ENCODE results near the gene WDR37.

The WDR37 gene

DNA sequence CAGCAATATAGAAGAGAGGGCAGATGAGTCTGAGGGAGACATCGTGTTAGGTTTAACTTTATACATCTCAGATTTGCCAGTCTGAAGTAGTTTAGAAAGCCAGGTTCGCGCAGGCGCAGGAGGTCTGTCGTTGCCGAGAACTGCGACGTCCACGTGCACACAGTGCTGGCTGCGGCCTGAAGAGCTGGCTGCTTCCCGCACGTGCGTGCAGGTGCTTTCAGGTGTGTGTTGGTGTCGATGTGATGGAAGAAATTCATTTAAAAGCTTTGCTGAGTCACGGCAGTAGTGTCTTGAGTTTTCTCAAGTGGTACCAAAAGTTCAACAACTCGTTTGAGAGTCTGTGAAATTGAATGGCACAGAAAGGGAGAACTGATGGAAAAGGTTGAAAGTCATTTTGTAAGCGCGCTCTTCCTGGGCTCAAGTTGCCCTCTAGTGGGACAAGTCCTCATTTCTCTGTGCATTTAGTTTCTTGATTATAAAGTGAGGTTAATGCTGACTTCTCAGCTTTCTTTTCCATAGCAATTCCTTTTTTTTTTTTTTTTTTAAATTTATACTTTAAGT lies 18.6 kb downstream of the WDR37 start:
- DNase-seq: peak in 2 of 6 experiments; percentile 14 to 19

DNA sequence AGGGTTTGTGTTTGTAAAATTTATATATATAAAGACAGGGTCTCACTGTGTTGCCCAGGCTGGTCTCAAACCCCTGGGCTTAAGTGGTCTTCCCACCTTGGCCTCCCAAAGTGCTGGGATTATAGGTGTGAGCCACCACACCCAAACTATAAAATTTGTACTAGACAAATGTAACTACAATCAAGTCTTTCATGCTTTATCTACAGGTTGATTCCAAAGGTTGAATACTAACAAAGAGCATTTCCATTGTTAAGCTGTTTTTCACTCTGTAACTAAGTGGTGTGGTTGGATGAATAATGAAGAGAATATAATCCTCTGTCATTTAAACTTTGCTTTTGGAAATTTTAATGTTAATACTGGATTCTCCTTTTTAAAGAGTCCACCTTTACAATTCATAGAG lies 22.5 kb downstream of the WDR37 start:
- no peak for DNase-seq

DNA sequence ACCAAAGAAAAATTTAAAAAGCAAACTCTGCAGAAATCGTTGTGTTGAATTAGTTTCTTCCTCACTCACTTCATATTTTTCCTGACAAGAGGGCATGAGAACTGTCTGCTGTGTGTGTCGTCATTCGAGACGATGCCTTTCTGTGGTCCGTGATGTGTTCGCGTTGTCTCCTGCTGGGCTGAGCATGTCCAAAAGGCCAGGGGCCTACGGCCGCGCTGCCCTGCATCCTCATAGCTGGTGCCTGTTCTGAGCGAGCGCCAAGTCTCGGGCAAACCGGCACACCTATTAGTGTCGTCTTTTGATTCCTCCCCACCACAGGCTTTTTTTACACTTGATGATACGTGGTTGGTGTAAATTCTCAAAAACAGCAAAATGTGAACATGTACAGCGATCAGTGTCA lies 27.4 kb downstream of the WDR37 start:
- no peak for DNase-seq

GRCh38 chr10:1084011-1084950 lies 28.1 kb downstream of the WDR37 start:
- no peak for DNase-seq

GRCh38 chr10:1085258-1085657 lies 29.1 kb downstream of the WDR37 start:
- no peak for DNase-seq

DNA sequence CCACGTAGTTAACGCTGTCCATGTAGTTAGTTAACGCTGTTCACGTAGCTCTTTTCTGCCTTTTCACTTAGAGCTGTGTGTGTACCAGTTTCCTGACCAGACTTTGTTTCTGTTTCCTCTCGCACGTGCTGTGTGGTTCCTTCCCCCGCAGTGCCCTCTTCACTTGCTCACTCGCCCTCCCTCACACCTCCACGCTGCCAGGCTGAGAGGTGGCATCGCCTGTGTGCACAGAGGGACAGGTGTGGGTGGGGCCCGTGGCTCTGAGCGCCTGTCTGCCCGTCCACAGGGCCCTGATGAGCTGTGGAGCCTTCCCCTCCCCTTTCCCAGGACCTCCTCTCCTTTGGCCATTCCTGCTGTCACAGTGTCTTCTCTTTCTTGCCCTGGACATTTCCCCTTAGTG lies 30.6 kb downstream of the WDR37 start:
- no peak for DNase-seq

DNA sequence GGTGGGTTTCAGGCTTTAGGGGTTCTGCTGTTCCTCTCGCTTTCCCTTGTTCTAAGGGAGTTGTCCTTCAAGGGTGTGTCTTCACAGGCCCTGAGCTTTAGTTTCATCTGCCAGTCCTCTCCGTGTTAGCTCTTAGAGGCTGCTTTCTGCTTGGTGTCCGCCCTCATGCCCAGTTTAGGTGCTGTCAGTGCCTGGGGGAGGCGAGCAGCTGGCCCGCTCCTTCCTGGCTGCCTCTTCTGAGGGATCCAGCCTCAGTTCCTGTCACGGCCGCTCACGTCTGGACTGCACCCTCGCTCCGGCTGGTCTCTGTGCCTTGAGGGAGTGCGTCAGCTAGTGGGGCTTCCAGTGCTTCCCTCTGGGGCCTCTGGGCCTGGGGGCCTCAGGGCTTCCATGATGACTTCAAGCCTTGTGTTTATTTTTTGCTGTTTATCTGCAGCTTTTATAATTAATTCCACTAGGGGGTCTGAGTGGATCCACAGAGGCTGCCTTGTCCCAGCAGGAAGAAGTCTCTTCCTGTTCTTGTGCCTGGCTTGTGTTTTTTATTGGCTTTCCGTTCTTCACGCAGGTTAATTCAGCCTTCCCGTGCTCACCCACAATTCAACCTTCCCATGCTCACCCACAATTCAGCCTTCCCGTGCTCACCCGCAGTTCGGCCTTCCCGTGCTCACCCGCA lies 33.0 kb downstream of the WDR37 start:
- DNase-seq: no peak

DNA sequence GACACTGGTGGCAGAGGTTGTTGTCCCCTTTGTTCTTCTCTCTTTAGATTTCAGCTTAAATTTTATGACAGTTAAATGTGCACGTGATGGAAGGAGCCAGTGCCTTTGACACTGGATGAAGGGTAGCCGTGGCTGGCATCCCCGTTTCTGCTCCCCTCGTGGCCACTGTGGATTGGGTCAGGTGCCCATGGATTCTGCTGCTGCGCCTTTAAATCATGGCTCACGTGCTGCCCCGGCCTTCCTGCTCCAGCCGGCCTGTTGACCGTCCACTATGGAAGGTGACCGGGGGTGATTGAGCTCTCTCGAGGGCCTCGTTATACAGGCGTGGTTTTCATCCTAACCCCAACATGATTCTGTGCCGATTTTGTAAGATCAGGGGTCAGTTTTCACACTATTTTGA lies 34.5 kb downstream of the WDR37 start:
- no peak for DNase-seq

DNA sequence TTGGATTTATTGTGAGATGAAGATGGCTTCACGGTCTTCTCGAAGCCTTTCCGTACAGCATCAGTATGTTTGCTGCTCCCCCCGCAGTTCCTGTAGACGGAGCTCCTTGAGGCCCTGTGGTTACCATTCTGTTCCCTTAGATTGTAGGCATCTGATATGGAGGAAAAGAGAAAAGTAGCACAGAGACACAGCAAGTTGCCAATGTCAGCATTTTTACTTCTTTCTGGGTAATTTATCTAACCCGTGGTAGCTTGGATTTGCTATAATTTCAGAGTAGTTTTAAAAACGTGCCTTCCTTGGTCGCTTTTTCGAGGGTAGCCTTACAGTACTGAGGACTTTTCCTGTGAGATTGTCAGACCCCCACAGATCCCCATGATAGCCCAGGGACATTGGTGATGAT lies 37.5 kb downstream of the WDR37 start:
- DNase-seq: no peak

GRCh38 chr10:1094112-1095057 lies 38.2 kb downstream of the WDR37 start:
- no peak for DNase-seq

GRCh38 chr10:1095498-1095897 lies 39.3 kb downstream of the WDR37 start:
- DNase-seq: no peak

DNA sequence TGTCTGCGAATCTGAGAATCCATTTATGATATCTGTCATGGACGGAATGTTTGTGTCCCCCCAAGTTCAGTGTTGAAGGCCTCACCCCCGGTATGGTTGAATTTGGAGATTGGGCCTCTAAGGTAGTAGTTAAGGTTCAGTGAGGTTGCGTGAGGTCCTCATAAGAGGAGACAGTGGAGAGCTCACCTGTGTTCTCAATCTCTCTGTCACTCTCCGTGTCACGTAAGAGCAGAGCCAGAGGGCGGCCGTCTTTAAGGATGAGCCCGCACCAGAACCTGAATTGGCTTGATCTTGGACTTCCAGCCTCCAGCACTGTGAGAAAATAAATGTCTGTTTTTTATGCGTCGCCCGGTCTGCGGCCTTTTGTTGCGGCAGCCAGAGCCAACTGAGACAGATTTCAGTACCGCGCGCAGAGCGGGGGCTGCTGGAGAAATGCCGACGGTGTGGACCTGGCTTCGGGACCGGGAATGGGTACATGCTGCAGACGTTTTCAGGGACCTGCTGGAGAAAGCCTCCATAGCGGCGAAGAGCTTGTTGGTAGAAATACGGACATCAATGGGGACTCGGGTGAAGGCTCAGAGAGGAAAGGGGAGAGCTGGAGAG lies 40.2 kb downstream of the WDR37 start:
- no peak for DNase-seq

GRCh38 chr10:1097436-1097835 lies 41.3 kb downstream of the WDR37 start:
- DNase-seq: no peak

DNA sequence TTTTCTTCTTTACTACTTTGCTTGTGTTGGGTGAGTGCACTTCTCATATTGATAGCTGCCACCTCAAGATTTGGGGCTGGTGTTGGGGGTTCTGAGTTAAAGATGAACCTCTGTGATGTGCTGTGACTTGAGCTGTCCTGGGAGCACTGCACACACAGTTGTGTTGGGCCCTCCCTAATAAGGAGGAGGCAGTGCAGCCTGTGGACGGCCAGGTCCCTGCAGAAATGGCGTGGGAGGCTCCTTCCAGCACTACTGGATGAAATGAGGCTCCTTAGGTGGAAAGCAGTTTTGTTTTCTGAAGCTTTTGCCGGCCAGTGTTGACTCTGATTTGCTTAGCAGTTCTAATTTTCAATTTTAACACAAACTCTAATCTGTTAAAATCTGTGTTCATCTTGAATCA lies 44.0 kb downstream of the WDR37 start:
- DNase-seq: no peak

DNA sequence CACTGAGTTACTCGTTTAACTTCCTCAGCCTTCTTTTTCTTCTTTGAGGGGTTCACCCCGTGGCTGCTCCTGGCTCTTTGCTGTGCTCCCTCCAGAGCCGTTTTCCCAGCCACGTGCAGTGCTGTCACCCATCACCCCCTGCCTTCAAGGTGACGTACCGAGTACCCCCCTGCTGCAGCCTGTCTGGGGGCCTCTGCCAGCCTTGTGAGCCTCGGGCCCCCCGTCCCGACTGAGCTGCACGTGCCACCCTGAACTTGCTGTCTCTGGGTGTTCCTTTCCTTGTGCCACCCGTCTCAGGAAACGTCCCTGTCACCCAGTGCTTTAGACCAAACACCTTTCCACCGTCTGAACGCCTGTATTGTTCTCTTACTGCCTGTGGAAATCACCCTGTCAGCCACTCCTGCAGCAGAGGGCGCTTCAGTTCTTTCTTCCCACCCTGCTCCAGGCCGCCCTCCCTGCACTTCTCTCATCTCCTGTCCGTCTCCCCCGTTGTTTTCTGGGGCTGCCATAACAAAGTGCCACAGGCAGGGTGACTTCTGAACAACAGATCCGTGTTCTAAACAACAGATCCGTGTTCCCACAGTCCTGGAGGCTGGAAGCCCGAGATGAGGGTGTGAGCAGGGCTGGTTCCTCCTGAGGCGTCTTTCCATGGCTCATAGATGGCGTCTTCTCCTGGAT lies 44.6 kb downstream of the WDR37 start:
- no peak for DNase-seq

- no peak for DNase-seq
Measured at GRCh38 chr10:1101946-1102345, 45.8 kb downstream of the WDR37 start.

DNA sequence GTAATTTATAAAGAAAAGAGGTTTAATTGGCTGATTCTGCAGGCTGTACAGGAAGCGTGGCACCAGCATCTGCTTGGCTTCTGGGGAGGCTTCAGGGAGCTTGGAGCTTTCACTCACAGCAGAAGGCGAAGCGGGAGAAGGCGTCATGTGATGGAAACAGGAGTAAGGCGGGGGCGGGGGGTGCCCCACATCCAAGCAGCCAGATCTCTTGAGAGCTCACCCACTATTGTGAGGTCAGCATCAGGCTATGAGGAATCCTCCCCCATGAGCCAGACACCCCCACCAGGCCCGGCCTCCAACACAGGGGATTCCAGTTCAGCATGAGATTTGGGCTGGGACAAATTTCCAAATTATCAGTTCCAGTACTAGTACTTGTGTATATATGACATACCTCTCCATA lies 46.2 kb downstream of the WDR37 start:
- DNase-seq: no peak

- DNase-seq: no peak
Measured at GRCh38 chr10:1102831-1103230, 46.6 kb downstream of the WDR37 start.

DNA sequence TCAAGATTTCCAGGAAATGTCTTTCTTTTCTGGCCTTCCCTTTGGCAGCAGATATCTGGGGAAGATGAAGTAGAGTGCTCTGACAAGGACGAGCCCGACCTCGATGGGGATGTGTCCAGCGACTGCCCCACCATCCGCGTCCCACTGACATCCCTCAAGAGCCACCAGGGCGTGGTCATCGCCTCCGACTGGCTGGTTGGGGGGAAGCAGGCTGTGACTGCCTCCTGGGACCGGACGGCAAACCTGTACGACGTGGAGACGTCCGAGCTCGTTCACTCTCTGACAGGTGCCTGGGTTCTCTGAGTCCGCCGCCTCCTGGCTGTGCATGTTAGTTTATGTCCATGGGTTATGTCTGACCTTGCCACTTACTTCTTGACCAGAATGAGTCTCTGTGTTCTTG lies 47.4 kb downstream of the WDR37 start:
- no peak for DNase-seq

- DNase-seq: no peak
Measured at GRCh38 chr10:1104971-1105370, 48.8 kb downstream of the WDR37 start.

GRCh38 chr10:1107004-1107403 lies 50.8 kb downstream of the WDR37 start:
- DNase-seq: no peak

DNA sequence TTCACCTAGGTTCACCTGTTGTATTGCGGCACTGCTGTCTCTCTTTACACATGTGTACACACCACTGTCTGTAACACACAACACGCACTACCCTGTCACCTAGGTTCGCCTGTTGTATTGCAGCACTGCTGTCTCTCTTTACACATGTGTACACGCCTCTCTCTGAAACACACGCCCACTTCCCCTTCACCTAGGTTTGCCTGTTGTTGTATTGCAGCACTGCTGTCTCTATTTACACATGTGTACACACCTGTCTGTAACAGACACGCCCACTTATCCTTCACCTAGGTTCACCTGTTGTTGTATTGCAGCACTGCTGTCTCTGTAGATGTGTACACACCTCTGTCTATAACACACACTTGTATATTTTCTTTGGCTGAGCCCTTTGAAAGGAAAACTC lies 51.5 kb downstream of the WDR37 start:
- DNase-seq: no peak
